SK-N-SH (cell line): Measurements from ENCODE around the gene GJA9. TPM values are rescaled to one million over a fixed set of nuclear protein-coding genes. Genes with fewer than 3 reads are reported as not detected.
"Not testable (repeated sequence)": the region's sequence is repeated elsewhere in the genome, so short reads cannot be mapped to it uniquely, and the experiment has no call there.

Source experiments
- CTCF ChIA-PET: fragments of 300-600, 350-600 bp; formaldehyde crosslinking; extraction: SDS; loops from one replicate; lab custom pipeline; 2021; lab: Yijun Ruan, JAX
- POLR2A ChIA-PET: fragments of 350-600 bp; sonication (Branson Sonifier 250); formaldehyde crosslinking; extraction: SDS; loops from one replicate; lab custom pipeline; 2020; ENCODE audit warnings: antibody characterized with exemption, inconsistent platforms; lab: Yijun Ruan, JAX
- DNase-seq: peaks from one replicate; pipeline ENCODE4 v3.0.0; 2012
- H2AFZ ChIP-seq: fragments of 200-600 bp; sonication (generic); 2 replicates; pipeline ENCODE4 v1.8.1; 2016; ENCODE audit warnings: antibody characterized with exemption, mild to moderate bottlenecking, low read depth
- H3F3A ChIP-seq: fragments of 200-600 bp; sonication (generic); replicated peaks from 2 replicates; pipeline ENCODE3; 2016; ENCODE audit warnings: antibody characterized with exemption, mild to moderate bottlenecking; ENCODE audit not compliant: insufficient read depth
- H3K27ac ChIP-seq, 2 experiments: fragments of 200-500 bp in 1 of 2; fragments of 200-600 bp in 1 of 2; sonication (Bioruptor generic) in 1 of 2; sonication (generic), shearing (Covaris generic) in 1 of 2; 2 replicates each; pipeline versions ENCODE4 v1.5.1 to v1.6.1; 2014 to 2016; ENCODE audit warnings: low read depth in 2 of 2, inconsistent platforms in 1 of 2, low read length in 1 of 2, mild to moderate bottlenecking in 1 of 2, mixed read lengths in 1 of 2
- H3K27me3 ChIP-seq: fragments of 200-600 bp; sonication (generic), shearing (Covaris generic); 2 replicates; pipeline ENCODE4 v1.6.1; 2016; ENCODE audit warnings: mixed run types; ENCODE audit not compliant: insufficient read depth
- H3K36me3 ChIP-seq, 2 experiments: fragments of 200-500 bp in 1 of 2; fragments of 200-600 bp in 1 of 2; sonication (Bioruptor generic) in 1 of 2; sonication (generic) in 1 of 2; replicated peaks in 1 of 2; 2 replicates each; pipeline versions ENCODE3 to v1.5.1; 2014 to 2016; ENCODE audit warnings: low read length in 1 of 2, mild to moderate bottlenecking in 1 of 2; ENCODE audit not compliant: insufficient read depth in 2 of 2, control insufficient read depth in 1 of 2
- H3K4me1 ChIP-seq, 2 experiments: fragments of 200-500 bp in 1 of 2; fragments of 200-600 bp in 1 of 2; sonication (Bioruptor generic) in 1 of 2; sonication (generic), shearing (Covaris generic) in 1 of 2; 2 replicates each; pipeline versions ENCODE4 v1.5.1 to v1.6.1; 2014 to 2016; ENCODE audit warnings: low read depth in 1 of 2, low read length in 1 of 2, mixed run types in 1 of 2; ENCODE audit not compliant: insufficient read depth in 2 of 2, control insufficient read depth in 1 of 2
- H3K4me2 ChIP-seq: fragments of 200-600 bp; sonication (generic), shearing (Covaris generic); 2 replicates; pipeline ENCODE4 v1.6.1; 2017; ENCODE audit warnings: mixed run types
- H3K4me3 ChIP-seq, 2 experiments: fragments of 200-500 bp in 1 of 2; fragments of 200-600 bp in 1 of 2; sonication (Bioruptor generic) in 1 of 2; sonication (generic), shearing (Covaris generic) in 1 of 2; 2 replicates each; pipeline versions ENCODE4 v1.5.1 to v1.8.1; 2014 to 2016; ENCODE audit warnings: low read depth in 2 of 2, inconsistent platforms in 1 of 2, low read length in 1 of 2, mild to moderate bottlenecking in 1 of 2, mixed read lengths in 1 of 2, moderate library complexity in 1 of 2
- H3K79me2 ChIP-seq: fragments of 200-600 bp; sonication (generic); 2 replicates; pipeline ENCODE4 v1.8.1; 2017; ENCODE audit warnings: mild to moderate bottlenecking; ENCODE audit not compliant: insufficient read depth
- H3K9ac ChIP-seq: fragments of 200-600 bp; sonication (generic); 2 replicates; pipeline ENCODE4 v1.6.1; 2017; ENCODE audit warnings: mixed run types
- H3K9me2 ChIP-seq: fragments of 200-600 bp; sonication (generic); 2 replicates; pipeline ENCODE4 v1.6.1; 2017; ENCODE audit warnings: mixed run types
- H3K9me3 ChIP-seq: fragments of 200-600 bp; sonication (generic); 2 replicates; pipeline ENCODE4 v1.6.1; 2017; ENCODE audit warnings: mixed run types, mild to moderate bottlenecking, moderate library complexity
- H4K20me1 ChIP-seq: fragments of 200-600 bp; sonication (generic); 2 replicates; pipeline ENCODE4 v1.6.1; 2017; ENCODE audit warnings: mild to moderate bottlenecking, mixed run types; ENCODE audit not compliant: insufficient read depth
- CHD2 ChIP-seq: fragments of 150-350 bp; IDR thresholded peaks from 2 replicates; pipeline ENCODE4 v1.6.1; 2018; ENCODE audit warnings: low read length; ENCODE audit not compliant: partially characterized antibody
- ELF1 ChIP-seq: IDR thresholded peaks from 2 replicates; pipeline ENCODE4 v1.4.0; 2012
- EZH2phosphoT487 ChIP-seq: fragments of 200-600 bp; sonication (generic); IDR thresholded peaks from 2 replicates; pipeline ENCODE4 v1.6.1; 2017; ENCODE audit warnings: low read depth, mixed run types, mild to moderate bottlenecking, antibody characterized with exemption, moderate library complexity, borderline replicate concordance
- FOXJ3 ChIP-seq: sonication (generic); formaldehyde crosslinking; IDR thresholded peaks from 2 replicates; pipeline ENCODE4 v1.5.1; 2020; ENCODE audit warnings: mild to moderate bottlenecking, missing genetic modification reagents
- FOXM1 ChIP-seq: IDR thresholded peaks from 2 replicates; pipeline ENCODE4 v1.4.0; 2012; ENCODE audit warnings: low read depth, mild to moderate bottlenecking
- GABPA ChIP-seq: IDR thresholded peaks from 2 replicates; pipeline ENCODE4 v1.4.0; 2012; ENCODE audit warnings: low read depth, mild to moderate bottlenecking
- GATA2 ChIP-seq: sonication (generic); formaldehyde crosslinking; IDR thresholded peaks from 2 replicates; pipeline ENCODE4 v1.5.0; 2020; ENCODE audit warnings: mild to moderate bottlenecking, missing genetic modification reagents
- IRF3 ChIP-seq: fragments of 150-350 bp; IDR thresholded peaks from 2 replicates; pipeline ENCODE4 v1.6.1; 2016; ENCODE audit warnings: mild to moderate bottlenecking, low read depth, low read length
- MAX ChIP-seq: IDR thresholded peaks from 2 replicates; pipeline ENCODE4 v1.4.0; 2012; ENCODE audit warnings: low read depth
- NRF1 ChIP-seq: IDR thresholded peaks from 2 replicates; pipeline ENCODE4 v1.6.1; 2012; ENCODE audit warnings: low read depth, mild to moderate bottlenecking, low read length
- PBX3 ChIP-seq: IDR thresholded peaks from 2 replicates; pipeline ENCODE4; 2012
- RAD21 ChIP-seq: IDR thresholded peaks from 2 replicates; pipeline ENCODE4 v1.6.1; 2012; ENCODE audit warnings: mild to moderate bottlenecking, low read length
- SIN3A ChIP-seq: IDR thresholded peaks from 2 replicates; pipeline ENCODE4 v1.6.1; 2012; ENCODE audit warnings: low read depth, mild to moderate bottlenecking, low read length, moderate library complexity, borderline replicate concordance
- SMC3 ChIP-seq: IDR thresholded peaks from 2 replicates; pipeline ENCODE4 v1.6.1; 2012; ENCODE audit warnings: low read depth, low read length, improper control_type of control experiment
- TCF12 ChIP-seq: IDR thresholded peaks from 2 replicates; pipeline ENCODE4 v1.4.0; 2012
- USF2 ChIP-seq: fragments of 150-350 bp; IDR thresholded peaks from 2 replicates; pipeline ENCODE4 v1.6.1; 2017; ENCODE audit warnings: antibody characterized with exemption, low read length, low read depth, borderline replicate concordance
- YY1 ChIP-seq: IDR thresholded peaks from 2 replicates; pipeline ENCODE4 v1.4.0; 2012; ENCODE audit warnings: low read depth, mild to moderate bottlenecking
- WGBS: methylation state at CpG from one replicate; pipeline ENCODE4 v1.1.6; 2017; ENCODE audit warnings: low lambda C conversion rate; 5-methylcytosine and 5-hydroxymethylcytosine counted together
- polyA plus RNA-seq, 3 experiments: library from polyadenylated mRNA; depleted of rRNA; stranded (reverse); fragments of >200 nt; gene quantifications; 2 replicates each; pipeline ENCODE4 v1.2.3, GENCODE V29; 2012

GJA9 gene
- polyA plus RNA-seq, 1 of the 3 experiments (the other 2 are of a cell fraction) = not detected

- Histone ChIP-seq H3K27me3 (no peaks in the 10 kb centered on the region), H3K9me2 (no peaks in the 10 kb centered on the region), H3K4me2 (no peak overlapping the region), H3K9ac (no peak overlapping the region), H3F3A (peaks cover 5% of the 10 kb centered on the region), H3K4me1 (no peaks in the 10 kb centered on the region), H3K27ac (no peak overlapping the region), H3K4me3 (no peak overlapping the region), H3K36me3 (peaks cover 11 to 56% of the 10 kb centered on the region in 2 experiments), H3K9me3 (no peaks in the 10 kb centered on the region), H2AFZ (no peak overlapping the region), H4K20me1 (no peaks in the 10 kb centered on the region), H3K79me2 (peaks cover 6% of the 10 kb centered on the region)
- CTCF ChIA-PET = interaction anchor here (1.0 to 4.1 kb wide), 5 partner anchors 9 to 18 kb away, joined by 3 to 18 read pairs (median 3); partner anchors contain the start of gene RRAGC
- TF ChIP-seq IRF3 = no peak
- POLR2A ChIA-PET = no interaction called here
- no peak for DNase-seq
- 96% methylated on average over 3 of the region's 3 CpGs for WGBS
Observed at GRCh38 chr1:38846210-38846609, 35.2 kb downstream of the GJA9 start.

- H3K9ac ChIP-seq, H3K4me3 ChIP-seq, H2AFZ ChIP-seq, H3K9me3 ChIP-seq, POLR2A ChIA-PET, H3K27me3 ChIP-seq, H3K4me2 ChIP-seq, H3K27ac ChIP-seq, H3F3A ChIP-seq, DNase-seq, H3K4me1 ChIP-seq, H3K9me2 ChIP-seq, H4K20me1 ChIP-seq, H3K79me2 ChIP-seq: not testable (repeated sequence)
- H3K36me3 ChIP-seq = peaks cover 11 to 52% of the 10 kb centered on the region in 2 experiments
- 98% methylated on average over 3 of the region's 3 CpGs for WGBS
- CTCF ChIA-PET = interaction anchor here (0.6 to 4.1 kb wide), 2 partner anchors 10 to 240 kb away, joined by 3 to 18 read pairs; no protein-coding TSS in a partner anchor
Observed at GRCh38 chr1:38845088-38845487, 36.3 kb downstream of the GJA9 start.

- Histone ChIP-seq H3F3A (no peaks in the 10 kb centered on the region), H3K9ac (no peak overlapping the region), H4K20me1 (no peaks in the 10 kb centered on the region), H3K9me3 (no peaks in the 10 kb centered on the region), H3K4me1 (no peaks in the 10 kb centered on the region), H3K4me3 (no peak overlapping the region), H3K4me2 (no peak overlapping the region), H3K9me2 (no peaks in the 10 kb centered on the region), H3K27me3 (no peaks in the 10 kb centered on the region), H3K27ac (no peak overlapping the region), H3K36me3 (peaks cover 33 to 41% of the 10 kb centered on the region in 2 experiments), H3K79me2 (peaks cover 6% of the 10 kb centered on the region), H2AFZ (no peak overlapping the region)
- ChIA-PET POLR2A (no interaction called here), CTCF (interaction anchor here (1.0 kb wide), 1 partner anchor 12 kb away, joined by 3 read pairs; no protein-coding TSS in a partner anchor)
- DNase-seq = no peak
- WGBS = 85% methylated on average over 2 of the region's 2 CpGs
- no peak for TF ChIP-seq FOXJ3
- no peak for TF ChIP-seq FOXM1
- TF ChIP-seq SMC3 = no peak
- no peak for TF ChIP-seq GABPA
- TF ChIP-seq ELF1 = no peak
- TF ChIP-seq RAD21 = no peak
- TF ChIP-seq EZH2phosphoT487 = no peak
- no peak for TF ChIP-seq PBX3
- no peak for TF ChIP-seq NRF1
- no peak for TF ChIP-seq YY1
- no peak for TF ChIP-seq GATA2 (CRISPR knock-in tag)
- TF ChIP-seq TCF12 = no peak
- no peak for TF ChIP-seq USF2
- TF ChIP-seq SIN3A = no peak
- TF ChIP-seq CHD2 = no peak
- TF ChIP-seq MAX = no peak
Observed at GRCh38 chr1:38840281-38840680, 41.1 kb downstream of the GJA9 start.
